Liver (tissue), 9 donors: Measurements from ENCODE around the gene DNMT3A. TPM values are rescaled to one million over a fixed set of nuclear protein-coding genes. Genes with fewer than 3 reads are reported as not detected.

Source experiments
- DNase-seq: peaks from one replicate; pipeline ENCODE4 v3.0.0-alpha.2; 2017; ENCODE audit warnings: low spot score
- H3K27ac ChIP-seq, 2 donors: one replicate each; pipeline ENCODE4 v1.7.0; 2013; ENCODE audit warnings: inconsistent platforms in 2 of 2, low read length in 2 of 2, control low read depth in 1 of 2, low read depth in 1 of 2, mild to moderate bottlenecking in 1 of 2
- H3K27me3 ChIP-seq, 4 donors: one replicate each; pipeline versions ENCODE4 v1.6.1 to v1.7.0; 2013; ENCODE audit warnings: low read length in 3 of 4, inconsistent platforms in 1 of 4, mild to moderate bottlenecking in 1 of 4, moderate library complexity in 1 of 4; ENCODE audit not compliant: control insufficient read depth in 4 of 4, insufficient read depth in 4 of 4
- H3K36me3 ChIP-seq, 4 donors: one replicate each; pipeline versions ENCODE4 v1.6.1 to v1.7.0; 2013; ENCODE audit warnings: low read length in 3 of 4, mild to moderate bottlenecking in 3 of 4, low read depth in 1 of 4, moderate library complexity in 1 of 4; ENCODE audit not compliant: control insufficient read depth in 4 of 4, insufficient read depth in 3 of 4
- H3K4me1 ChIP-seq, 4 donors: one replicate each; pipeline versions ENCODE4 v1.6.1 to v1.7.0; 2013; ENCODE audit warnings: low read length in 3 of 4, mild to moderate bottlenecking in 3 of 4, moderate library complexity in 1 of 4; ENCODE audit not compliant: control insufficient read depth in 4 of 4, insufficient read depth in 4 of 4
- H3K4me3 ChIP-seq, 3 donors: one replicate each; pipeline versions ENCODE4 v1.6.1 to v1.7.0; 2013; ENCODE audit warnings: low read length in 3 of 3, control low read depth in 1 of 3, low read depth in 1 of 3, mild to moderate bottlenecking in 1 of 3
- H3K9ac ChIP-seq, 2 donors: one replicate each; pipeline ENCODE4 v1.7.0; 2013; ENCODE audit warnings: low read length in 2 of 2, mild to moderate bottlenecking in 2 of 2, moderate library complexity in 2 of 2, control low read depth in 1 of 2, low read depth in 1 of 2
- H3K9me3 ChIP-seq, 4 donors: one replicate each; pipeline versions ENCODE4 v1.6.1 to v1.7.0; 2013; ENCODE audit warnings: low read length in 3 of 4; ENCODE audit not compliant: control insufficient read depth in 4 of 4
- EGR1 ChIP-seq, 2 donors: IDR thresholded peaks; 2 replicates each; pipeline ENCODE4 v1.6.1; 2016 to 2018; ENCODE audit warnings: antibody characterized with exemption in 2 of 2, low read depth in 2 of 2
- FOXA1 ChIP-seq: IDR thresholded peaks from 2 replicates; pipeline ENCODE4 v1.6.1; 2016; ENCODE audit warnings: antibody characterized with exemption
- FOXA2 ChIP-seq: IDR thresholded peaks from 2 replicates; pipeline ENCODE4 v1.6.1; 2016; ENCODE audit warnings: antibody characterized with exemption
- GABPA ChIP-seq, 2 donors: IDR thresholded peaks in 1 of 2; conservative IDR thresholded peaks in 1 of 2; 2 replicates each; pipeline ENCODE4 v1.6.1; 2016; ENCODE audit warnings: antibody characterized with exemption in 2 of 2, mild to moderate bottlenecking in 1 of 2, moderate library complexity in 1 of 2
- HNF4A ChIP-seq, 2 donors: conservative IDR thresholded peaks; 2 replicates each; pipeline ENCODE4 v1.6.1; 2016; ENCODE audit warnings: antibody characterized with exemption in 2 of 2, mild to moderate bottlenecking in 2 of 2
- HNF4G ChIP-seq: IDR thresholded peaks from 2 replicates; pipeline ENCODE4 v1.6.1; 2016; ENCODE audit warnings: antibody characterized with exemption
- JUND ChIP-seq, 2 donors: IDR thresholded peaks; 2 replicates each; pipeline ENCODE4 v1.6.1; 2016; ENCODE audit warnings: antibody characterized with exemption in 2 of 2
- NR2F2 ChIP-seq: IDR thresholded peaks from 2 replicates; pipeline ENCODE4 v1.6.1; 2016; ENCODE audit warnings: antibody characterized with exemption
- RAD21 ChIP-seq, 2 donors: IDR thresholded peaks; 2 replicates each; pipeline ENCODE4 v1.6.1; 2016; ENCODE audit warnings: antibody characterized with exemption in 2 of 2, mild to moderate bottlenecking in 2 of 2
- RXRA ChIP-seq, 2 donors: IDR thresholded peaks; 2 replicates each; pipeline ENCODE4 v1.6.1; 2017 to 2018; ENCODE audit warnings: antibody characterized with exemption in 2 of 2, mild to moderate bottlenecking in 1 of 2
- SP1 ChIP-seq: IDR thresholded peaks from 2 replicates; pipeline ENCODE4 v1.6.1; 2018; ENCODE audit warnings: antibody characterized with exemption, mild to moderate bottlenecking
- TAF1 ChIP-seq: conservative IDR thresholded peaks from 2 replicates; pipeline ENCODE4 v1.6.1; 2016; ENCODE audit warnings: antibody characterized with exemption, mild to moderate bottlenecking
- YY1 ChIP-seq: IDR thresholded peaks from 2 replicates; pipeline ENCODE4 v1.6.1; 2016; ENCODE audit warnings: antibody characterized with exemption, mild to moderate bottlenecking
- WGBS: extraction: QIAGEN DNeasy Blood & Tissue Kit; methylation state at CpG from one replicate; pipeline ENCODE4 v1.1.7; 2013; 5-methylcytosine and 5-hydroxymethylcytosine counted together
- polyA plus RNA-seq, 2 donors: library from polyadenylated mRNA; stranded (reverse) in 1 of 2; unstranded in 1 of 2; fragments of 200-250 nt in 1 of 2; fragments of >200 nt in 1 of 2; fragmentation: Nextera tagmentation in 1 of 2; extraction: Ambion mirVana in 1 of 2; gene quantifications; one replicate each; pipeline versions ENCODE4 v1.2.1 to v1.2.3, GENCODE V29; 2013 to 2015
- total RNA-seq, 2 donors: library from RNA; depleted of rRNA; stranded (reverse); fragments of >200 nt; gene quantifications; one replicate each; pipeline ENCODE4 v1.2.3, GENCODE V29; 2014
- TF ChIP-seq, protein P1 (sequence below): IDR thresholded peaks from 2 replicates; pipeline ENCODE4 v1.6.1; 2016; ENCODE audit warnings: antibody characterized with exemption
- TF ChIP-seq, protein P2 (sequence below): IDR thresholded peaks from 2 replicates; pipeline ENCODE4 v1.6.1; 2016; ENCODE audit warnings: antibody characterized with exemption, mild to moderate bottlenecking
- TF ChIP-seq, protein P3 (sequence below): IDR thresholded peaks from 2 replicates; pipeline ENCODE4 v1.6.1; 2016; ENCODE audit warnings: antibody characterized with exemption
- TF ChIP-seq, protein P4 (sequence below): IDR thresholded peaks from 2 replicates; pipeline ENCODE4 v1.6.1; 2016; ENCODE audit warnings: antibody characterized with exemption
- TF ChIP-seq, protein P5 (sequence below): fragments of 150-350 bp; IDR thresholded peaks from 2 replicates; pipeline ENCODE4 v1.5.1; 2017; ENCODE audit warnings: improper control_type of control experiment, low read depth, low read length; ENCODE audit not compliant: missing input control
- donor health status: healthy.
- donor health status: healthy.
- donor health status: healthy.
- donor health status: healthy.
- donor health status: healthy.

The DNMT3A gene
- total and polyA plus RNA-seq, 4 donors = 3.5 to 24.2 (median 8.1) TPM

DNA sequence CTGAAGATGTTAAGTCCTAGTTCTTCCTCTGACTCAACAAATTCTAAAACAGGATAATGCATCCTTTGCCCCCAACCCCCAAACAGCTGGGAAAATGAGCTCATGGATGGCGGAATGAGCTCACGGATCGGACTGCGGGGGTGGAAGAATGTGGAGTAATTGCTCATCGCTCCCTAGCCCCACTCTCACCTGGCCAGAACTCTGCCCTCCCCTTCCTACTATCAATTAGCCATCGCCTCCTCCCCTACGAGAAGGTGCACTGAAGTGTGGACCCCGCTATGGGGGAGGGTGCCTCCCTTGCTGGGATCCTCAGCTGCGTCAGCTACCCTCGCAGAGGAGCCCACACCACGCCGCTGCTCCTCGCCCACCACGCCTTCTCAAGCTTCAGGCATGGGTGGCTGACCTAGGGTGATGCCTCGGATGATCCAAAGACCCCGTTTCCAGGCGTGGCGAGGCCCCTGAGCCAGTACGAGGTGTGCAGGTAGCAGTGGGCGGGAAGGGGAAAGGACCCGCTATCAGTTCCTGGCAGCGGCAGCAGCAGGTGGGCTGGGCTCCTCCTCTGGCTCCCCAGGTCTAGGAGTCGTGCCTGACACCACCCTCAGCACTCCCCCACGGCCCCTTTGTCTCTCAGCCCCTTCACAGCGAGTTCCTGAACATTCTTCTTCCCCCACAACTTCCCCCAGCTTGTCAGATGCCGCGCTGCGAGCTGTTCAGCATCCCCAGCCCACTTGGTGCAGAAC lies 91.2 kb downstream of the DNMT3A start:
- H3K36me3 ChIP-seq = peaks cover 9 to 36% (median 24%) of the 10 kb centered on the region in 4 donors
- H3K4me1 ChIP-seq = peaks cover 3 to 15% (median 8%) of the 10 kb centered on the region in 4 donors

DNA sequence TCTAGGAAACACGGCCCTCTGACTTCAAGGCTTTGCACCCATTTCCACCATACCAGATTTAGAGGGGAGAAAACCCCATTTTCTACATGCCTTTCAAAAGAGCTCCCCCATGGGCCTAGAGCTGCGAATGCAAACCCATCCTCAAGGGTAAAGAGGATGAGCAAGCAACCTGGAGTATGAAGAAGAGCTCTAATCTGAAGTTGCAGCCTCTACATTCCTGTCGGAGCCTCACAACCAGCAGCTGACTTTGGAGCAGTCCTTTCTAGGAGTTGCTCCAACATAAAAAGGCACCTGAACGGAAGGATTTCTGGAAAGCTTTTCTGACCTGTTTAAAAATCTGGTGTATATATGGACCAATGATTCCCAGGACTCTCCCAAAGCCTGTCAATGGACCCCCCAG lies 91.9 kb downstream of the DNMT3A start:
- Histone ChIP-seq H3K9me3 (no peaks in the 10 kb centered on the region), H3K4me3 (no peak overlapping the region), H3K4me1 (peaks cover 3 to 15% (median 8%) of the 10 kb centered on the region in 4 donors), H3K36me3 (peaks cover 9 to 37% (median 24%) of the 10 kb centered on the region in 4 donors), H3K9ac (no peak overlapping the region), H3K27ac (no peak overlapping the region), H3K27me3 (no peaks in the 10 kb centered on the region)
- DNase-seq = no peak
- 97% methylated on average over 4 of the region's 4 CpGs for WGBS
- no peak for TF ChIP-seq YY1
- no peak for TF ChIP-seq JUND (IDR thresholded peaks at IDR 0.05)
- TF ChIP-seq, protein P1, sequence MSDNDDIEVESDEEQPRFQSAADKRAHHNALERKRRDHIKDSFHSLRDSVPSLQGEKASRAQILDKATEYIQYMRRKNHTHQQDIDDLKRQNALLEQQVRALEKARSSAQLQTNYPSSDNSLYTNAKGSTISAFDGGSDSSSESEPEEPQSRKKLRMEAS = no peak
- TF ChIP-seq, protein P2, sequence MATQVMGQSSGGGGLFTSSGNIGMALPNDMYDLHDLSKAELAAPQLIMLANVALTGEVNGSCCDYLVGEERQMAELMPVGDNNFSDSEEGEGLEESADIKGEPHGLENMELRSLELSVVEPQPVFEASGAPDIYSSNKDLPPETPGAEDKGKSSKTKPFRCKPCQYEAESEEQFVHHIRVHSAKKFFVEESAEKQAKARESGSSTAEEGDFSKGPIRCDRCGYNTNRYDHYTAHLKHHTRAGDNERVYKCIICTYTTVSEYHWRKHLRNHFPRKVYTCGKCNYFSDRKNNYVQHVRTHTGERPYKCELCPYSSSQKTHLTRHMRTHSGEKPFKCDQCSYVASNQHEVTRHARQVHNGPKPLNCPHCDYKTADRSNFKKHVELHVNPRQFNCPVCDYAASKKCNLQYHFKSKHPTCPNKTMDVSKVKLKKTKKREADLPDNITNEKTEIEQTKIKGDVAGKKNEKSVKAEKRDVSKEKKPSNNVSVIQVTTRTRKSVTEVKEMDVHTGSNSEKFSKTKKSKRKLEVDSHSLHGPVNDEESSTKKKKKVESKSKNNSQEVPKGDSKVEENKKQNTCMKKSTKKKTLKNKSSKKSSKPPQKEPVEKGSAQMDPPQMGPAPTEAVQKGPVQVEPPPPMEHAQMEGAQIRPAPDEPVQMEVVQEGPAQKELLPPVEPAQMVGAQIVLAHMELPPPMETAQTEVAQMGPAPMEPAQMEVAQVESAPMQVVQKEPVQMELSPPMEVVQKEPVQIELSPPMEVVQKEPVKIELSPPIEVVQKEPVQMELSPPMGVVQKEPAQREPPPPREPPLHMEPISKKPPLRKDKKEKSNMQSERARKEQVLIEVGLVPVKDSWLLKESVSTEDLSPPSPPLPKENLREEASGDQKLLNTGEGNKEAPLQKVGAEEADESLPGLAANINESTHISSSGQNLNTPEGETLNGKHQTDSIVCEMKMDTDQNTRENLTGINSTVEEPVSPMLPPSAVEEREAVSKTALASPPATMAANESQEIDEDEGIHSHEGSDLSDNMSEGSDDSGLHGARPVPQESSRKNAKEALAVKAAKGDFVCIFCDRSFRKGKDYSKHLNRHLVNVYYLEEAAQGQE = no peak
- no peak for TF ChIP-seq NR2F2
- no peak for TF ChIP-seq SP1
- TF ChIP-seq, protein P3, sequence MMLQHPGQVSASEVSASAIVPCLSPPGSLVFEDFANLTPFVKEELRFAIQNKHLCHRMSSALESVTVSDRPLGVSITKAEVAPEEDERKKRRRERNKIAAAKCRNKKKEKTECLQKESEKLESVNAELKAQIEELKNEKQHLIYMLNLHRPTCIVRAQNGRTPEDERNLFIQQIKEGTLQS = no peak
- TF ChIP-seq FOXA1 = no peak
- TF ChIP-seq TAF1 = no peak
- no peak for TF ChIP-seq FOXA2
- no peak for TF ChIP-seq HNF4G
- TF ChIP-seq EGR1 (IDR thresholded peaks at IDR 0.05; ENCODE audit: low read depth in 2 of 2) = no peak
- TF ChIP-seq, protein P4, sequence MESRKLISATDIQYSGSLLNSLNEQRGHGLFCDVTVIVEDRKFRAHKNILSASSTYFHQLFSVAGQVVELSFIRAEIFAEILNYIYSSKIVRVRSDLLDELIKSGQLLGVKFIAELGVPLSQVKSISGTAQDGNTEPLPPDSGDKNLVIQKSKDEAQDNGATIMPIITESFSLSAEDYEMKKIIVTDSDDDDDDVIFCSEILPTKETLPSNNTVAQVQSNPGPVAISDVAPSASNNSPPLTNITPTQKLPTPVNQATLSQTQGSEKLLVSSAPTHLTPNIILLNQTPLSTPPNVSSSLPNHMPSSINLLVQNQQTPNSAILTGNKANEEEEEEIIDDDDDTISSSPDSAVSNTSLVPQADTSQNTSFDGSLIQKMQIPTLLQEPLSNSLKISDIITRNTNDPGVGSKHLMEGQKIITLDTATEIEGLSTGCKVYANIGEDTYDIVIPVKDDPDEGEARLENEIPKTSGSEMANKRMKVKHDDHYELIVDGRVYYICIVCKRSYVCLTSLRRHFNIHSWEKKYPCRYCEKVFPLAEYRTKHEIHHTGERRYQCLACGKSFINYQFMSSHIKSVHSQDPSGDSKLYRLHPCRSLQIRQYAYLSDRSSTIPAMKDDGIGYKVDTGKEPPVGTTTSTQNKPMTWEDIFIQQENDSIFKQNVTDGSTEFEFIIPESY = no peak
- TF ChIP-seq RAD21 (IDR thresholded peaks at IDR 0.05) = no peak
- TF ChIP-seq HNF4A (conservative IDR thresholded peaks at IDR 0.05) = no peak

More for the DNA sequence above, 91.2 kb downstream of the DNMT3A start:
- Histone ChIP-seq H3K4me3 (no peak overlapping the region), H3K27ac (no peak overlapping the region), H3K9ac (no peak overlapping the region), H3K27me3 (no peaks in the 10 kb centered on the region), H3K9me3 (no peaks in the 10 kb centered on the region)
- TF ChIP-seq RAD21 (IDR thresholded peaks at IDR 0.05) (no peak), RXRA (IDR thresholded peaks at IDR 0.05) (no peak), TAF1 (no peak), FOXA1 (no peak), HNF4A (conservative IDR thresholded peaks at IDR 0.05) (no peak), YY1 (no peak), NR2F2 (no peak), GABPA (IDR thresholded peaks at IDR 0.05 in 1 of 2, conservative IDR thresholded peaks at IDR 0.05 in 1 of 2) (no peak), HNF4G (no peak), EGR1 (IDR thresholded peaks at IDR 0.05; ENCODE audit: low read depth in 2 of 2) (no peak), JUND (IDR thresholded peaks at IDR 0.05) (no peak)
- TF ChIP-seq, protein P5, sequence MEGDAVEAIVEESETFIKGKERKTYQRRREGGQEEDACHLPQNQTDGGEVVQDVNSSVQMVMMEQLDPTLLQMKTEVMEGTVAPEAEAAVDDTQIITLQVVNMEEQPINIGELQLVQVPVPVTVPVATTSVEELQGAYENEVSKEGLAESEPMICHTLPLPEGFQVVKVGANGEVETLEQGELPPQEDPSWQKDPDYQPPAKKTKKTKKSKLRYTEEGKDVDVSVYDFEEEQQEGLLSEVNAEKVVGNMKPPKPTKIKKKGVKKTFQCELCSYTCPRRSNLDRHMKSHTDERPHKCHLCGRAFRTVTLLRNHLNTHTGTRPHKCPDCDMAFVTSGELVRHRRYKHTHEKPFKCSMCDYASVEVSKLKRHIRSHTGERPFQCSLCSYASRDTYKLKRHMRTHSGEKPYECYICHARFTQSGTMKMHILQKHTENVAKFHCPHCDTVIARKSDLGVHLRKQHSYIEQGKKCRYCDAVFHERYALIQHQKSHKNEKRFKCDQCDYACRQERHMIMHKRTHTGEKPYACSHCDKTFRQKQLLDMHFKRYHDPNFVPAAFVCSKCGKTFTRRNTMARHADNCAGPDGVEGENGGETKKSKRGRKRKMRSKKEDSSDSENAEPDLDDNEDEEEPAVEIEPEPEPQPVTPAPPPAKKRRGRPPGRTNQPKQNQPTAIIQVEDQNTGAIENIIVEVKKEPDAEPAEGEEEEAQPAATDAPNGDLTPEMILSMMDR = no peak
- TF ChIP-seq, protein P1 = no peak
- TF ChIP-seq, protein P4 = no peak
- WGBS = 86% methylated on average over 28 of the region's 28 CpGs
- DNase-seq = no peak
